GM21367 (cell line): ENCODE data around the gene TAS2R50.
"Not testable (repeated sequence)": the region's sequence is repeated elsewhere in the genome, so short reads cannot be mapped to it uniquely, and the experiment has no call there.

Experiments used
- ATAC-seq: cut with Tn5 transposase; IDR thresholded peaks from one replicate; pipeline ENCODE4 v1.9.1; 2021; ENCODE audit not compliant: unreplicated experiment

Gene TAS2R50

GRCh38 chr12:10986812-10987211 is at the start of gene TAS2R50:
TSS of gene TAS2R50 (minus strand) at chr12:10986912. CDS start at chr12:10986860, 52 bp downstream.
- no peak for ATAC-seq

GRCh38 chr12:11033959-11034358 is 47.2 kb upstream of the TAS2R50 start:
- not testable (repeated sequence) for ATAC-seq

GRCh38 chr12:11031307-11031706 is 44.6 kb upstream of the TAS2R50 start, which contains the start of gene TAS2R31:
TSS of gene TAS2R31 (minus strand) at chr12:11031407. CDS start at chr12:11031335, 72 bp downstream.
- ATAC-seq, result no peak

GRCh38 chr12:11026118-11026517 is 39.4 kb upstream of the TAS2R50 start:
- ATAC-seq, result no peak

GRCh38 chr12:11023387-11023786 is 36.7 kb upstream of the TAS2R50 start:
- no peak for ATAC-seq

GRCh38 chr12:11022520-11022919 is 35.8 kb upstream of the TAS2R50 start, which contains the start of gene TAS2R19:
TSS of gene TAS2R19 (minus strand) at chr12:11022620. CDS start at chr12:11022571, 49 bp downstream.
- ATAC-seq, result no peak

GRCh38 chr12:11016937-11017336 is 30.2 kb upstream of the TAS2R50 start:
- no peak for ATAC-seq

- no peak for ATAC-seq
Observed at GRCh38 chr12:11015775-11016430, 29.2 kb upstream of the TAS2R50 start.

- ATAC-seq, result no peak
Observed at GRCh38 chr12:11014234-11014633, 27.5 kb upstream of the TAS2R50 start.

- ATAC-seq, result no peak
Observed at GRCh38 chr12:11007608-11008007, 20.9 kb upstream of the TAS2R50 start.

- no peak for ATAC-seq
Observed at GRCh38 chr12:10998204-10998603, 11.5 kb upstream of the TAS2R50 start, which contains the start of gene TAS2R20. TSS of gene TAS2R20 (minus strand) at chr12:10998304. CDS start at chr12:10997875, 429 bp downstream.

GRCh38 chr12:10994307-10994706 is 7.6 kb upstream of the TAS2R50 start:
- ATAC-seq, result no peak

GRCh38 chr12:10989107-10989506 is 2.4 kb upstream of the TAS2R50 start:
- no peak for ATAC-seq

GRCh38 chr12:10982244-10982643 is 4.5 kb downstream of the TAS2R50 start:
- ATAC-seq, result no peak

- ATAC-seq, result no peak
Observed at GRCh38 chr12:10974965-10975364, 11.7 kb downstream of the TAS2R50 start.

GRCh38 chr12:10968765-10969456 is 17.8 kb downstream of the TAS2R50 start:
- no peak for ATAC-seq

GRCh38 chr12:10967409-10967808 is 19.3 kb downstream of the TAS2R50 start:
- no peak for ATAC-seq

- ATAC-seq, result no peak
Observed at GRCh38 chr12:10966314-10966713, 20.4 kb downstream of the TAS2R50 start.

- ATAC-seq, result no peak
Observed at GRCh38 chr12:10965476-10965875, 21.2 kb downstream of the TAS2R50 start.

GRCh38 chr12:10960211-10960610 is 26.5 kb downstream of the TAS2R50 start:
- ATAC-seq, result no peak

GRCh38 chr12:10959804-10960203 is 26.9 kb downstream of the TAS2R50 start:
- no peak for ATAC-seq

GRCh38 chr12:10957741-10958140 is 29.0 kb downstream of the TAS2R50 start:
- ATAC-seq, result no peak
